Osteoblast (primary cell): Measurements from ENCODE around the gene KDR. TPM values are rescaled to one million over a fixed set of nuclear protein-coding genes. Genes with fewer than 3 reads are reported as not detected.

Experiments used
- DNase-seq: peaks from one replicate; pipeline ENCODE4 v3.0.0; 2011; ENCODE audit warnings: low spot score, mixed read lengths; ENCODE audit not compliant: insufficient read length; ENCODE audit errors: missing footprints
- H2AFZ ChIP-seq: 2 replicates; pipeline ENCODE4 v1.6.0; 2011; ENCODE audit warnings: mild to moderate bottlenecking, low read length
- H3K27ac ChIP-seq: 2 replicates; pipeline ENCODE4 v1.5.1; 2011; ENCODE audit warnings: mild to moderate bottlenecking, low read depth, low read length, moderate library complexity
- H3K27me3 ChIP-seq: 2 replicates; pipeline ENCODE4 v1.6.0; 2012; ENCODE audit warnings: mild to moderate bottlenecking, control low read depth, inconsistent platforms, low read length, moderate library complexity; ENCODE audit not compliant: insufficient read depth
- H3K36me3 ChIP-seq: 2 replicates; pipeline ENCODE4 v1.5.1; 2011; ENCODE audit warnings: mild to moderate bottlenecking, low read length, control low read depth, moderate library complexity; ENCODE audit not compliant: insufficient read depth
- H3K4me1 ChIP-seq: 2 replicates; pipeline ENCODE4 v1.5.1; 2011; ENCODE audit warnings: mild to moderate bottlenecking, low read length, control low read depth, moderate library complexity; ENCODE audit not compliant: insufficient read depth
- H3K4me2 ChIP-seq: 2 replicates; pipeline ENCODE4 v1.6.0; 2011; ENCODE audit warnings: mild to moderate bottlenecking, low read length; ENCODE audit not compliant: insufficient read depth
- H3K4me3 ChIP-seq: fragments of 200-600 bp; sonication (generic); 3 replicates; pipeline ENCODE4 v1.5.1; 2012; ENCODE audit warnings: mild to moderate bottlenecking, low read length, inconsistent platforms; ENCODE audit not compliant: insufficient read depth
- H3K79me2 ChIP-seq: 2 replicates; pipeline ENCODE4 v1.6.0; 2012; ENCODE audit warnings: mild to moderate bottlenecking, low read length, control low read depth, inconsistent platforms; ENCODE audit not compliant: insufficient read depth
- H3K9me3 ChIP-seq: 2 replicates; pipeline ENCODE4 v1.5.1; 2011; ENCODE audit warnings: low read depth, low read length, control low read depth
- H4K20me1 ChIP-seq: 2 replicates; pipeline ENCODE4 v1.6.0; 2012; ENCODE audit warnings: mild to moderate bottlenecking, low read length, control low read depth; ENCODE audit not compliant: insufficient read depth
- total RNA-seq: library from RNA; depleted of rRNA; stranded (reverse); fragments of >200 nt; gene quantifications from 2 replicates; pipeline ENCODE4 v1.2.3, GENCODE V29; 2012
- TF ChIP-seq, protein P1 (sequence below): IDR thresholded peaks from 2 replicates; pipeline ENCODE4 v1.5.1; 2011; ENCODE audit warnings: mild to moderate bottlenecking, low read depth, low read length, moderate library complexity; ENCODE audit errors: extremely low read depth

The KDR gene
- total RNA-seq, 1 donor = not detected

DNA sequence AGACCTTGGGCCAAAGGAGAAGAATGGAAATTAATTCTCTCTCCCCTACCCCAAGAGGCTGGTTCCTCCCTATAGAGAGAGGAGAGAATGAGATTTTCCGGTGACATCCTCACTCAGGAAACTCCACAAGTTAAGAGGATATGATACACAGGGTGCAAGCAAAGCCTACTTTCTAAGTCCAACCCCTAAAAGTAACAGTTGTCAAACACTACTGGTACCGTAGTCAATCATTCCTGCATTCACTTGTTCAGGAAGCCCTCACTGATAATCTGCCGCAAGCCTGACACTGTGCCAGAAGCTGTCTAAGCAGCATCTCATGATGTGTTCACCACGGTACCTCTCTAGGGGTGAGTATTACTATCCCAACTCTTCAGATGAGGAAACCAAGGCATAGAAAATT is 41.7 kb downstream of the KDR start:
- peaks cover 2% of the 10 kb centered on the region for H3K27me3 ChIP-seq
- no peaks in the 10 kb centered on the region for H3K36me3 ChIP-seq
- H4K20me1 ChIP-seq = no peaks in the 10 kb centered on the region
- no peaks in the 10 kb centered on the region for H3K4me1 ChIP-seq
- H3K27ac ChIP-seq = no peak overlapping the region
- TF ChIP-seq, protein P1, sequence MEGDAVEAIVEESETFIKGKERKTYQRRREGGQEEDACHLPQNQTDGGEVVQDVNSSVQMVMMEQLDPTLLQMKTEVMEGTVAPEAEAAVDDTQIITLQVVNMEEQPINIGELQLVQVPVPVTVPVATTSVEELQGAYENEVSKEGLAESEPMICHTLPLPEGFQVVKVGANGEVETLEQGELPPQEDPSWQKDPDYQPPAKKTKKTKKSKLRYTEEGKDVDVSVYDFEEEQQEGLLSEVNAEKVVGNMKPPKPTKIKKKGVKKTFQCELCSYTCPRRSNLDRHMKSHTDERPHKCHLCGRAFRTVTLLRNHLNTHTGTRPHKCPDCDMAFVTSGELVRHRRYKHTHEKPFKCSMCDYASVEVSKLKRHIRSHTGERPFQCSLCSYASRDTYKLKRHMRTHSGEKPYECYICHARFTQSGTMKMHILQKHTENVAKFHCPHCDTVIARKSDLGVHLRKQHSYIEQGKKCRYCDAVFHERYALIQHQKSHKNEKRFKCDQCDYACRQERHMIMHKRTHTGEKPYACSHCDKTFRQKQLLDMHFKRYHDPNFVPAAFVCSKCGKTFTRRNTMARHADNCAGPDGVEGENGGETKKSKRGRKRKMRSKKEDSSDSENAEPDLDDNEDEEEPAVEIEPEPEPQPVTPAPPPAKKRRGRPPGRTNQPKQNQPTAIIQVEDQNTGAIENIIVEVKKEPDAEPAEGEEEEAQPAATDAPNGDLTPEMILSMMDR = no peak
- no peaks in the 10 kb centered on the region for H3K79me2 ChIP-seq
- no peak for DNase-seq
- no peak overlapping the region for H3K4me3 ChIP-seq
- no peaks in the 10 kb centered on the region for H3K9me3 ChIP-seq
- no peak overlapping the region for H2AFZ ChIP-seq
- no peak overlapping the region for H3K4me2 ChIP-seq

DNA sequence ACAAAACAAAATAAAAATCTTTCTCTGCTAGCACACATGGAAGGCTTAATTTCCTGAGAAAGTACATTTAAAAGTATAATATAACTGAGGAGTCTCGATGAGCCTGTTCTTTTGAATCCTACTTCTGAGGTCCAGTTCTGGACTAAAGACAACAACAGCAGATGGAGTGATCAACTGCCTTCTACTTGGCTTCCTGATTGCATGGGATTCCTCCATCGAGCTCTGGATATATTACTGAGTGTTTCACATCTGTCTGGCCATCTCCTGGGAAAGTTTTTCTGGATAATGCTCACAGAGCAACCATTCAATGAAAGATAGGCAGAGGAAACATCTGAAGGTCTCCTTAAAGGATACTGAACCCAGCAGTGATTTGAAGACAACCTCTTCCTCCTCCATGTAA is 42.6 kb downstream of the KDR start:
- Histone ChIP-seq H3K4me2 (no peak overlapping the region), H4K20me1 (no peaks in the 10 kb centered on the region)

DNA sequence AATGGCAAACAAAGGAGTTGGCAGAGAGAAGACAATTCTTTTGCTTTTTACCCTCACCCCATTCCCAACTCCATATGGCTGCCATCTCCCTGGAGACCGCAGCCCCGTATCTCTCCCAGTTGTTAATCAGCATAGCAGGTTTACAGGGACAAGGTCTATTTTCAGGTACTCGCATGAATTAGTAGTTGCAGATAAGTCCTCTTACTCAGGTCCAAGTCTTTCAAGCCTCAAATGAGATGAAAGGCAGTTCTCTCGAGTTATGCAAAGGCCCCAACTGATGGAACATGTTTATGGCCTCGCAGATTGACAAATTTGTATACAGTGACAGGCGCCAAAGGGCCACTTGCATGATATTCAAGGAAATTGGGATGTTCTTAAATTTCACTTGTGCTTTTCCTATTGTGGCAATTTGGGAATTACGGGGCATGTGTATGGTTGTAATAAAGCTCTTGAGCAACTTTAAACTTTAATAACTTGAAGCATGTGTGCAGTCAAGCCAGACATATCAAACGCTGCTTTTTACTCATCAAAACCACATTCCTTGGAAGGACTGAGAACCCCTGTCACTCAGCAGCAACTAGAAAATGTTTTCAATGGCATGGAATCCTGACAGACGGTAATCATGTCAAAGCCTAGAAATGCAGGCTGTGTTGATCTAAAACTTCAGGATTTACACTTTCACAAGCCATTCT is 45.1 kb downstream of the KDR start:
- H3K9me3 ChIP-seq = no peaks in the 10 kb centered on the region
- H3K4me1 ChIP-seq = no peaks in the 10 kb centered on the region
- H2AFZ ChIP-seq = no peak overlapping the region
- TF ChIP-seq, protein P1 = no peak
- H3K4me3 ChIP-seq = no peak overlapping the region
- no peak for DNase-seq
- no peak overlapping the region for H3K27ac ChIP-seq
- H3K79me2 ChIP-seq = no peaks in the 10 kb centered on the region
- H3K27me3 ChIP-seq = no peaks in the 10 kb centered on the region
- no peaks in the 10 kb centered on the region for H4K20me1 ChIP-seq
- H3K36me3 ChIP-seq = no peaks in the 10 kb centered on the region
- H3K4me2 ChIP-seq = no peak overlapping the region

More for the DNA sequence above, 42.6 kb downstream of the KDR start:
- Histone ChIP-seq H3K4me3 (no peak overlapping the region), H2AFZ (no peak overlapping the region), H3K79me2 (no peaks in the 10 kb centered on the region), H3K27me3 (no peaks in the 10 kb centered on the region), H3K4me1 (no peaks in the 10 kb centered on the region), H3K36me3 (no peaks in the 10 kb centered on the region), H3K27ac (no peak overlapping the region), H3K9me3 (no peaks in the 10 kb centered on the region)
- TF ChIP-seq, protein P1 = no peak
- DNase-seq = no peak

DNA sequence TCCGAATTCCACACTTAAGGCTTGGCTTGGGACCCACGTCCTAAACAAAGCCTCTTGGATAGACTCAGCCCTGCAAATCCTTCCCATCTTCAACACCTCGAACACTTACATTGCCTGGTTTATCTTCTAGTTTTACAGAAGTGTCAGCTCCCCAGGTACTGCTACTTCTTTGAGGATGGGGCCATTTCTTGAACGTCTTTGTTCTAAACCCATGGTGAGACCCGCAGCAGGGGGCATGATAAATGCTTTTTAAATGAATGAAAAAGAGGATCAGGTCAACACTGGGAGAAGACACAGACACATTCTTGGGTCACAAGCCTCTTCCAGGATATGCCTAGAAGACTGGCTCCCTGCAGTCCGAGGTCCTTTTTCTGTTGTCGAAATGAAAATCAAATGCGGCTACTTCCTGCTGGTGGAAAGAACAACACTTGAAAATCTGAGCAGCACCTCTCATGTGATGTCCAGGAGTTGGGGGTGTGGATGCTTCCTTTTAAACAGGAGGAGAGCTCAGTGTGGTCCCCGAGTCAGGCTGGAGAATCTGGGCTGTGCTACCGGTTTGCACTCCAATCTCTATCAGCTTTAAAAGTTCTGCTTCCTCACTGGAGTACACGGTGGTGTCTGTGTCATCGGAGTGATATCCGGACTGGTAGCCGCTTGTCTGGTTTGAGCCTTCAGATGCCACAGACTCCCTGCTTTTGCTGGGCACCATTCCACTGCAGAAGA is 45.8 kb downstream of the KDR start:
- no peak for DNase-seq
- H3K4me3 ChIP-seq = no peak overlapping the region

More for the DNA sequence above, 45.8 kb downstream of the KDR start:
- no peaks in the 10 kb centered on the region for H3K36me3 ChIP-seq
- H3K27me3 ChIP-seq = no peaks in the 10 kb centered on the region
- no peak overlapping the region for H2AFZ ChIP-seq
- H4K20me1 ChIP-seq = no peaks in the 10 kb centered on the region
- no peak overlapping the region for H3K4me2 ChIP-seq
- TF ChIP-seq, protein P1 = no peak
- H3K27ac ChIP-seq = no peak overlapping the region
- no peaks in the 10 kb centered on the region for H3K4me1 ChIP-seq
- no peaks in the 10 kb centered on the region for H3K9me3 ChIP-seq
- H3K79me2 ChIP-seq = no peaks in the 10 kb centered on the region
